Vagina (tissue), 2 donors: ENCODE results near the gene FBXW9.

Experiments used
- CTCF ChIP-seq, 3 experiments: fragments of 450-650 bp in 2 of 3; fragments of 200-600 bp in 1 of 3; sonication (generic) in 1 of 3; IDR thresholded peaks; one replicate each; pipeline ENCODE4 v1.5.1; 2017 to 2019; ENCODE audit warnings: antibody characterized with exemption in 3 of 3, mild to moderate bottlenecking in 2 of 3, moderate library complexity in 2 of 3
- POLR2A ChIP-seq, 2 donors: fragments of 450-650 bp; IDR thresholded peaks; one replicate each; pipeline ENCODE4 v1.6.1; 2017; ENCODE audit warnings: antibody characterized with exemption in 2 of 2, mild to moderate bottlenecking in 2 of 2, moderate library complexity in 2 of 2
- POLR2AphosphoS5 ChIP-seq, 2 donors: sonication (generic); formaldehyde crosslinking; IDR thresholded peaks; one replicate each; pipeline ENCODE4 v1.9.0; 2017; ENCODE audit warnings: antibody characterized with exemption in 2 of 2, mild to moderate bottlenecking in 2 of 2, low read depth in 1 of 2; ENCODE audit not compliant: insufficient read depth in 1 of 2

- TF ChIP-seq CTCF (IDR thresholded peaks at IDR 0.05) (no peak), POLR2A (IDR thresholded peaks at IDR 0.05) (no peak), POLR2AphosphoS5 (IDR thresholded peaks at IDR 0.05; ENCODE audit: insufficient read depth in 1 of 2, low read depth in 1 of 2) (no peak)
Measured at GRCh38 chr19:12656899-12657571, 39.4 kb downstream of the FBXW9 start.
